HepG2 (cell line): ENCODE measurements around the gene RAD17. TPM values are rescaled to one million over a fixed set of nuclear protein-coding genes. Genes with fewer than 3 reads are reported as not detected.

Source experiments
- ATAC-seq: fragments of 200-7000 bp; cut with Tn5 transposase; 3 replicates; pipeline ENCODE4 v1.9.1; 2020; ENCODE audit warnings: mild to moderate bottlenecking, moderate library complexity
- BruUV-seq: library from RNA; stranded (reverse); fragments of 400-500 nt; replicated peaks from 2 replicates; lab custom pipeline; 2021; lab: Mats Ljungman, UMichigan
- CTCF ChIA-PET: fragments of 300-600 bp; formaldehyde crosslinking; extraction: SDS; loops from one replicate; lab custom pipeline; 2021; ENCODE audit warnings: low total read pairs, inconsistent platforms, low intra/inter-chr PET ratio; lab: Yijun Ruan, JAX
- POLR2A ChIA-PET: fragments of 350-600 bp; sonication (Branson Sonifier 250); formaldehyde crosslinking; loops from one replicate; lab custom pipeline; 2020; ENCODE audit warnings: antibody characterized with exemption, inconsistent platforms; lab: Yijun Ruan, JAX
- DNase-seq: peaks from one replicate; pipeline ENCODE4 v3.0.0-alpha.2; 2015; ENCODE audit warnings: low spot score
- FAIRE-seq: peaks from 3 replicates; lab custom pipeline; 2011; peaks lifted over from hg19 to GRCh38; lab: Jason Lieb, UNC
- H2AFZ ChIP-seq: one replicate; pipeline ENCODE4 v1.6.1; 2011; ENCODE audit warnings: low read length, inconsistent platforms
- H3K27ac ChIP-seq: fragments of 300-600 bp; 3 replicates; pipeline ENCODE4 v1.8.0; 2011; ENCODE audit warnings: mixed run types, mild to moderate bottlenecking, mixed read lengths, low read length, inconsistent platforms; ENCODE audit not compliant: insufficient read depth; ENCODE audit errors: extremely low read length
- H3K27me3 ChIP-seq, 2 experiments: fragments of 200-600 bp in 1 of 2; 2 replicates in 1 of 2; 3 replicates in 1 of 2; pipeline versions ENCODE4 v1.6.0 to v1.8.0; 2011; ENCODE audit warnings: low read length in 2 of 2, mild to moderate bottlenecking in 2 of 2, moderate library complexity in 2 of 2, inconsistent platforms in 1 of 2; ENCODE audit not compliant: insufficient read depth in 2 of 2, control insufficient read depth in 1 of 2
- H3K36me3 ChIP-seq, 2 experiments: fragments of 200-600 bp in 1 of 2; replicated peaks in 1 of 2; 2 replicates in 1 of 2; 3 replicates in 1 of 2; pipeline versions ENCODE4 v1.5.1 to v1.8.0; 2011; ENCODE audit warnings: low read length in 2 of 2, inconsistent platforms in 1 of 2; ENCODE audit not compliant: insufficient read depth in 2 of 2, control insufficient read depth in 1 of 2
- H3K4me1 ChIP-seq: 2 replicates; pipeline ENCODE4 v1.5.1; 2012; ENCODE audit warnings: low read length, inconsistent platforms; ENCODE audit not compliant: insufficient read depth
- H3K4me2 ChIP-seq: 2 replicates; pipeline ENCODE4 v1.6.0; 2011; ENCODE audit warnings: low read depth, low read length, inconsistent platforms
- H3K4me3 ChIP-seq, 3 experiments: fragments of 200-600 bp in 1 of 3; sonication (generic), shearing (Covaris generic) in 1 of 3; replicated peaks in 1 of 3; 2 replicates each; pipeline ENCODE4 v1.5.1; 2011 to 2016; ENCODE audit warnings: low read length in 3 of 3, inconsistent platforms in 2 of 3, low read depth in 2 of 3, mild to moderate bottlenecking in 2 of 3, control low read depth in 1 of 3, mixed read lengths in 1 of 3; ENCODE audit not compliant: insufficient read depth in 1 of 3
- H3K79me2 ChIP-seq: one replicate; pipeline ENCODE4 v1.6.1; 2011; ENCODE audit warnings: low read length, inconsistent platforms; ENCODE audit not compliant: insufficient read depth
- H3K9ac ChIP-seq: 2 replicates; pipeline ENCODE4 v1.6.0; 2011; ENCODE audit warnings: mild to moderate bottlenecking, low read depth, low read length, inconsistent platforms; ENCODE audit not compliant: insufficient read depth
- H3K9me3 ChIP-seq: 2 replicates; pipeline ENCODE4 v1.5.1; 2012; ENCODE audit warnings: mild to moderate bottlenecking, low read length
- H4K20me1 ChIP-seq: 2 replicates; pipeline ENCODE4 v1.6.0; 2011; ENCODE audit warnings: inconsistent platforms, mild to moderate bottlenecking, low read length, moderate library complexity; ENCODE audit not compliant: insufficient read depth
- AHDC1 ChIP-seq: sonication (generic); formaldehyde crosslinking; IDR thresholded peaks from 2 replicates; pipeline ENCODE4 v1.5.1; 2020; ENCODE audit warnings: mild to moderate bottlenecking, missing genetic modification reagents, borderline replicate concordance
- NAIF1 ChIP-seq: sonication (generic); formaldehyde crosslinking; IDR thresholded peaks from 2 replicates; pipeline ENCODE4 v1.5.0; 2020; ENCODE audit warnings: mild to moderate bottlenecking, missing genetic modification reagents, borderline replicate concordance
- SOX13 ChIP-seq, 3 experiments: fragments of 450-650 bp in 1 of 3; sonication (generic) in 1 of 3; formaldehyde crosslinking in 1 of 3; IDR thresholded peaks in 2 of 3; conservative IDR thresholded peaks in 1 of 3; 2 replicates each; pipeline versions ENCODE4 v1.5.0 to v1.6.1; 2016 to 2020; ENCODE audit warnings: antibody characterized with exemption in 1 of 3, mild to moderate bottlenecking in 1 of 3, missing compliant biosample characterization in 1 of 3, missing genetic modification reagents in 1 of 3, moderate library complexity in 1 of 3
- STAG1 ChIP-seq: sonication (generic); formaldehyde crosslinking; IDR thresholded peaks from 2 replicates; pipeline ENCODE4 v1.4.0; 2020; ENCODE audit warnings: missing genetic modification reagents
- ZNF354B ChIP-seq: sonication (generic); formaldehyde crosslinking; IDR thresholded peaks from 2 replicates; pipeline ENCODE4 v1.8.0; 2022; ENCODE audit warnings: mild to moderate bottlenecking, missing genetic modification reagents
- WGBS: methylation state at CpG from one replicate; pipeline ENCODE4 v1.1.6; 2017; ENCODE audit warnings: low lambda C conversion rate; 5-methylcytosine and 5-hydroxymethylcytosine counted together
- in situ Hi-C: cut with HindIII; loops from 2 replicates; pipeline ENCODE4 v1.10.0; 2017; ENCODE audit warnings: low pct_unique_long_range_greater_than_20kb; ENCODE audit not compliant: extremely low pct_ligation_motif_present
- intact Hi-C: fragments of 100-400 bp; cut with micrococcal nuclease; formaldehyde crosslinking; loops from one replicate; pipeline ENCODE4 v1.10.0; 2022; ENCODE audit not compliant: unreplicated experiment
- polyA plus RNA-seq, 8 experiments: library from polyadenylated mRNA; depleted of rRNA in 3 of 8; stranded (reverse) in 7 of 8; unstranded in 1 of 8; fragments of >200 nt; fragmentation: Illumina TruSeq in 4 of 8; extraction: Trizol in 4 of 8; gene quantifications; 2 replicates each; pipeline versions ENCODE4 v1.2.1 to v1.2.3, GENCODE V29; 2011 to 2016; ENCODE audit warnings: low read depth in 4 of 8, missing spikeins in 1 of 8, mixed read lengths in 1 of 8; ENCODE audit not compliant: insufficient read depth in 1 of 8
- total RNA-seq, 5 experiments: library from RNA; depleted of rRNA; stranded (reverse); fragments of >200 nt; fragmentation: Illumina TruSeq; extraction: Trizol; gene quantifications; 2 replicates each; pipeline ENCODE4 v1.2.3, GENCODE V29; 2016; ENCODE audit warnings: low read depth in 1 of 5
- TF ChIP-seq, protein P1 (sequence below): sonication (generic); formaldehyde crosslinking; IDR thresholded peaks from 2 replicates; pipeline ENCODE4 v1.5.0; 2020; ENCODE audit warnings: mild to moderate bottlenecking, missing genetic modification reagents, moderate library complexity

Gene RAD17
- total and polyA plus RNA-seq, 2 of the 13 experiments (the other 11 are each of a cell fraction or from before 2014, with no cell fraction given), result 24.0 to 25.9 TPM

GRCh38 chr5:69364414-69364813 is 5.2 kb upstream of the RAD17 start:
- Histone ChIP-seq H3K27ac (no peak overlapping the region), H3K36me3 (peaks cover 8 to 42% of the 10 kb centered on the region in 2 experiments; a peak in 4 of 5 replicates), H3K4me1 (peaks cover 22% of the 10 kb centered on the region), H3K9ac (no peak overlapping the region), H3K79me2 (peaks cover 75% of the 10 kb centered on the region), H3K4me3 (no peak overlapping the region), H2AFZ (no peak overlapping the region), H3K4me2 (no peak overlapping the region), H4K20me1 (peaks cover 12% of the 10 kb centered on the region)
- FAIRE-seq (peak; percentile 78), ATAC-seq (peak; percentile 49), DNase-seq (peak; percentile 29)
- no TSS peak for BruUV-seq
- in situ Hi-C loops (no loop called here), intact Hi-C loops (no loop called here)
- CTCF ChIA-PET, result no interaction called here
- POLR2A ChIA-PET, result no interaction called here
- TF ChIP-seq, protein P1, sequence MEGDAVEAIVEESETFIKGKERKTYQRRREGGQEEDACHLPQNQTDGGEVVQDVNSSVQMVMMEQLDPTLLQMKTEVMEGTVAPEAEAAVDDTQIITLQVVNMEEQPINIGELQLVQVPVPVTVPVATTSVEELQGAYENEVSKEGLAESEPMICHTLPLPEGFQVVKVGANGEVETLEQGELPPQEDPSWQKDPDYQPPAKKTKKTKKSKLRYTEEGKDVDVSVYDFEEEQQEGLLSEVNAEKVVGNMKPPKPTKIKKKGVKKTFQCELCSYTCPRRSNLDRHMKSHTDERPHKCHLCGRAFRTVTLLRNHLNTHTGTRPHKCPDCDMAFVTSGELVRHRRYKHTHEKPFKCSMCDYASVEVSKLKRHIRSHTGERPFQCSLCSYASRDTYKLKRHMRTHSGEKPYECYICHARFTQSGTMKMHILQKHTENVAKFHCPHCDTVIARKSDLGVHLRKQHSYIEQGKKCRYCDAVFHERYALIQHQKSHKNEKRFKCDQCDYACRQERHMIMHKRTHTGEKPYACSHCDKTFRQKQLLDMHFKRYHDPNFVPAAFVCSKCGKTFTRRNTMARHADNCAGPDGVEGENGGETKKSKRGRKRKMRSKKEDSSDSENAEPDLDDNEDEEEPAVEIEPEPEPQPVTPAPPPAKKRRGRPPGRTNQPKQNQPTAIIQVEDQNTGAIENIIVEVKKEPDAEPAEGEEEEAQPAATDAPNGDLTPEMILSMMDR (CRISPR knock-in tag), result 0 out of 2 replicates have a peak, but pooled peaks have one; percentile 10
- TF ChIP-seq ZNF354B (CRISPR knock-in tag), result no peak
- no peak for TF ChIP-seq AHDC1
- TF ChIP-seq SOX13 (IDR thresholded peaks at IDR 0.05), result no peak
- no peak for TF ChIP-seq SOX13 (CRISPR knock-in tag; conservative IDR thresholded peaks at IDR 0.05 in 1 of 2, IDR thresholded peaks at IDR 0.05 in 1 of 2)
- TF ChIP-seq STAG1 (CRISPR knock-in tag), result peak; percentile 32; the same call in 1 of the 2 replicates
- TF ChIP-seq NAIF1, result no peak
- TF ChIP-seq, all 625 proteins: peak for 2
- no peaks in the 10 kb centered on the region for H3K9me3 ChIP-seq
- H3K27me3 ChIP-seq, result no peaks in the 10 kb centered on the region; a peak in 1 of 5 replicates
- 63% methylated on average over 3 of the region's 3 CpGs for WGBS
